NOMO-1 (cell line): Measurements from ENCODE around the gene ROCK2.

Source experiments
- DNase-seq, 2 experiments: peaks; one replicate each; lab custom pipeline; 2025; ENCODE audit not compliant: unreplicated experiment in 2 of 2; lab: John Stamatoyannopoulos, UW

The ROCK2 gene

DNA sequence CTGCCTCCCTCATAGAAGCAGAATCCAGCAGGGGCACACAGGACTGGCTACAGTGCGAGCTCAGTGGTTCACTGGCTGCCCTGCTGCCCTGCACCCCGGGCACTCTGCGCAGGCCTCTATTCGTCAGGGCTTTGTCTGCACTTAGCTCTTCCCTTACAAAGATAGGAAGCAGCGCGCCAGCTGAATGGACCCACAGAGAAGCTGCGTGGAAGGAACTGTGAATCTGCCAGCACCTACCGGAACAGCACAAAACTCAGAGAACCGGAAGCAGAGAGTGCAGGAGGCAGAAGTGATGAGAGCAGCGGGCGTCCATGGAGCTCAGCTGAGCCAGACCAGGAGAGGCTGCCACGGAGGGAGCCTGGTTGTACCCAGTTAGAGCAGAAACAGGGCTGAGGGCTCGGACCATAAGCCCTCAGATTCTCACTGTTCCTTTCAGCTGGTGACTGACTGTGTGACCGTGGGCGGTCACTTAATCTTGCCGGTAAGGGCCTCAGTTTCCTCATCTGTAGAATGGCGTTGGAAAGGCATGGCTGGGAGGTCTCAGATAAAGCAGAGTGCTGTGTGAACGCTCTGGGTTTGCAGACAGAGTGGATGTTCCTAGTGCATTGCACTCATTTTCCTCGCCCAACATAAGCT lies 212.3 kb downstream of the ROCK2 start:
- no peak for DNase-seq

DNA sequence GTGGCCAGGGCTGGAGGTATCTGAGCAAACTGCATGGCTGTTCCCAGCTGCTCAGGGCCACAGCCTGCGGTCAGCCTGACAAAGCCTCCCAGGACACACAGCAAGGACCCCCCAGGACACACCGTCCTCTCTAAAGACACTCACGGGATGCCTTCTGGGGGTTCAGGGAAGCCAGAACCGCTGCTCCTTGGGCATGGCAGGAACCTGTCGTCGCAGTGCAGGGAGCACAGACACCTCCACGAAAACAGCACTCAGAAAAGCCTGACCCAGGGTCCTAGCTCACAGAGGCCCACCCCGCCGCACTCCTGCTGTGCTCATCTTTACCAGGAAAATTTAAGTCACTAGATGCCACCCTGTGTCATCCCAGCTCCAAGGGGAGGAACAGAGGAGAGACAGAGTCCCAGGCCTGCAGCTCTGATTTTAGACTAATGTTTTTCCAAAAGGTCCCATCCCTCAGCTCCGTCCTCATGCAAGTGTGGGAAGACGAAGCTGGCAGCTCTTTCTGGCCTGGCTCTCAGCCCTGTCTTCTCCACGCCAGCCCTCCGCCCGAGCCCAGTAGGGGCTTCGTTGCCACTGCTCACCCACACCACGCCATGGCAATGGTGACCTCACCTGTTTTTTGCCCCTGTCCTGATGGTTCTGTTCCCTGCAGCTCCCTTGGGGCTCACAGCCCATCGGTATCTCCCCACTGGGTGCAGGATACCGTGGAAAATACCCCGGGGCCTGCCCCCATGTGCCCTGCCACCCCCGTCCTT lies 213.1 kb downstream of the ROCK2 start:
- no peak for DNase-seq
